Activated CD8-positive, alpha-beta memory T cell treated with anti-CD3 and anti-CD28 coated beads, Interleukin-2, amount 50 U/mL, for 24 hours (primary cell): ENCODE results near the gene CLMN.

Source experiments
- DNase-seq: peaks from one replicate; pipeline ENCODE4 v3.0.0-alpha.2; 2020; ENCODE audit errors: extremely low read depth

The CLMN gene

DNA sequence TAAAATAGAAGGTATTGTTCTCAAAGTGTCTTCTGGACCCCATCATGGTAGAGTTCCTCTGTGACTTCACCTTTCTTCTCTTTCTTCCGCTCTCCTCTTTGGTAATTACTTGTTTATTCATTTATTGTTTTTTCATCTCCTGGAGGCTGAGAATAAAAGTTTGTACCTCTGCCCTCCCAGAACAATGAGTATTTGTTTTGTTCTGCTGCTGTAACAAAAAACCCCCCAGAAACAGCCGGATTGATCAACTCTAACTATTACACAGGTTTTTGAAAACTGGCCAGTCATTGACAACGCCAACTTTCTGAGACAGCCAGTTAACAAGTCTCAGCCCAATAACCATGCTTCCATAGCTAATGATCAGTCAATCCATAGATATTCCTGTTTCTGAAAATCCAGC lies 154.2 kb downstream of the CLMN start:
- no peak for DNase-seq

DNA sequence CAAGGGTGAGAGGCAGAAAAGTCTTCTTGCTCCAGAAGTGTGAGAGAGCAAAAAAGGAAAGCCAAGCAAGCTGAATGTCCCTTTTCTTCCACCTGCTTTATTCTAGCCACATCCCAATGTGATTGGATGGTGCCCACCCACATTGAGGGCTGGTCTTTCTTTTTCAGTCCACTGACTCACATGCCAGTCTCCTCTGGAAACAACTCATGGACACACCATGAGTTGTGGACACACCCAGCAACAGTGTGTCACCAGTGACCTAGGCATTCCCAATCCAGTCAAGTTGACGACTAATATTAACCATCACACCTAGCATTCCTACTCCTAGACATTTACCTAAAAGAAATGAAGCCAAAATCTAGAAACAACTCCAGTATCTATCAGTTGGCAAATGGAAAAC lies 155.2 kb downstream of the CLMN start:
- no peak for DNase-seq

DNA sequence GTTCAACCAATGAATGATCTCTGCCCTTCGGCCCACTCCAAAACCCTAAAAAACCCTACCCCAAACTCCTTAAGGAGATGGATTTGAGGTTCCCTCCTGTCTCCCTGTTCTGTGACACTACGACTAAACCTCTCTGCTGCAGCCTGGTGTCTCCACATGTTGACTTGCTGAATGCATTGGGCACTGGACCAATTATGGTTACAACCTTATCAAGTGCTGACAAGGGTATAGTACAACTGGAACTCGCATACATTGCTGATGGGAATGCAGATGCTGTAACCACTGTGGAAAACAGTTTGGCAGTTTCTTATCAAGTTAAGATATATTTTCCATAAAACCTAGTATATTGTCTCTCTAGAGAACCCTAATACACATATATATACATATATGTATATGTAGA lies 156.0 kb downstream of the CLMN start:
- DNase-seq, result no peak

DNA sequence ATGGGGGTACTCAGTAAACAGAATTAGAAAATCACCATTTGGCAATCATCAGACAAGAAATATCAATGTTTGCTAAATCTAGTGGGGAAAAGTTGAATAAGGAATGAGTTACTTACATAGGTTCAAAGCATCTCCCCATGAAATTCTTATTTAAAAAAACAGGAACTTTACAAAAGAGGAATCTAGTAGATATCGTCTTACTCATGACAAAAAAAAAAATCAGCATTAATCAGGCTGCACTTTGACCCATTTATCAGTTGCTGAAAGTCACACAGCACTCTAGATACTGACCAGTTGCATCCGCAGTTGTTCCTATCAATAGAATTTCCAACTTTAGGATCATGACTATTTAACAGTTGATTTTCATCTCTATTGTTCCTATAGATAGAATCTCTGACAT lies 156.6 kb downstream of the CLMN start:
- no peak for DNase-seq

DNA sequence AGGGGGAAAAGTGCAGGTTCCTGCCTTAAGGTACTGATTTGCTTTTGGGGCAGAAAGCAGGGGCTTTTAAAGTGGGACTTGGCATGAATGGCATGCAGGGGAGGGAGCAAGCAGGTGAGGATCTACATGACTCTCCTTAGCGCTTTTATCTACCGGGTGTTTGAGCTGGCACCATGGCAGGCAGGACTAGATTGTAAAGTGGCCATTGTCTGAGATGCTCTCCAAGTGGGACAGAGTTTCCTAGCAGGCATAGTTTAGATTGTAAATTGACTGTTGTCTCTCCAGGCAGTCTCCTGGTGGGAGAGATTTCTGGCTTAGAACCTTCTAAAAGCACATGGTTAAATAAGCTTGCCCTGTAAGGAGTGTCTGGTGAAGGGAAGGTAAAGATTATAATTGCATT lies 157.1 kb downstream of the CLMN start:
- no peak for DNase-seq

DNA sequence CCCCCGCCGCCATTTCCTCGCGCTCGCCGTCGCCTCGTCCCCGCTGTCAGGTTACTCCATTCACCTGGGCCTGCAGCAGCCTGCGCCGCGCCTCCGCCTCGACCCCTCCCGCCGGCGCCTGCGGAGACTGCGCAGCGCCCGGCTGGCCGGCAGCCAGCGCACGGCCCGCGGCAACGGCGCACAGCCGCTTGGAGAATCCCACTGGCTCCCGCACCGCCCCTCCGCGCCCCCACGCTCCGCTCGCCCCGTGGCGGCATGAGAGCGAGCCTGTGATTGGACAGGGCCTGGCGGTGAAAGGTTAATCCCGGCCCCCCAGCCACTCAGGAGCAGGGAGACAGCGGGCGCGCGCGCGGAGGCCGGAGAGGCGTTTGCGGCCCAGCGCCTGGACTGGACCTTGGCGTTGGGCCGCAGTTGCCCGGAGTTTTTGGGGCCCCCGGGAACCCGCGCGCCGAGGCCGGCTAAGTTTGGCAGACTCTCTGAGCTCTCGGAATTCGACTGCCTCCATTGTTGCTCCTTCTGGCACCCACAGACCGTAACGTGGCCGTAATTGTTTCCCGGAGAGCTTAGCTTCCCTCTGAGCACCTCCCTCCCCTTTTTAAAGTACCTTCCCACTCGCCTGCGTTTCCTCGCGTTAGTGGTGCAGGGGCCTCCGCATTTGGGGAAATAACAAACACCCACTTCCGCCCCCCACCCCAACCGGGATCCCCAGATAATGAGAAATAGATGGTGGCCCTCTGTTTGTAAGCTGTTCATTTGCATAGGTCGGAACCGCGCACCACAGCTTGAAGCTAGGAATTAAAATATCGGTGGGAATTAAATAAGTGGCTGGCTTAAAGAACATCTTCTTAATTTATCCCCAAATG lies 162.2 kb downstream of the CLMN start, which contains the start of gene DICER1:
TSS of gene DICER1 (minus strand) at position 203 of the 863 bp plus-strand sequence. CDS start 24,071 bp downstream, outside the sequence.
- DNase-seq, result peak; percentile 88

DNA sequence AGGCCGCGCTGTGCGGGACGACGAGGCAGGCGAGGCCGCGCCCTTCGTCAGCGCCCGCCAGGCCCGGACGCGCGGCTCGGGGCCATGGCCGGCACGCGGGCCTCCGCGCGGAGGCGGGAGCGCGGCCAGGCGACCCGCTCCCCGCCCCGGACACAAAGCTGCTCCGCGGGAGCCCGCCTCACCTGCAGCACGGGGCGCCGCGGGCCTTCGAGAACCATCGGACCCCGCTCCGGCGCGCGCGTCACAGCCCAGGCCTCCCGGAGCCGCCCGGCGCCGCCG lies 162.7 kb downstream of the CLMN start:
- no peak for DNase-seq

DNA sequence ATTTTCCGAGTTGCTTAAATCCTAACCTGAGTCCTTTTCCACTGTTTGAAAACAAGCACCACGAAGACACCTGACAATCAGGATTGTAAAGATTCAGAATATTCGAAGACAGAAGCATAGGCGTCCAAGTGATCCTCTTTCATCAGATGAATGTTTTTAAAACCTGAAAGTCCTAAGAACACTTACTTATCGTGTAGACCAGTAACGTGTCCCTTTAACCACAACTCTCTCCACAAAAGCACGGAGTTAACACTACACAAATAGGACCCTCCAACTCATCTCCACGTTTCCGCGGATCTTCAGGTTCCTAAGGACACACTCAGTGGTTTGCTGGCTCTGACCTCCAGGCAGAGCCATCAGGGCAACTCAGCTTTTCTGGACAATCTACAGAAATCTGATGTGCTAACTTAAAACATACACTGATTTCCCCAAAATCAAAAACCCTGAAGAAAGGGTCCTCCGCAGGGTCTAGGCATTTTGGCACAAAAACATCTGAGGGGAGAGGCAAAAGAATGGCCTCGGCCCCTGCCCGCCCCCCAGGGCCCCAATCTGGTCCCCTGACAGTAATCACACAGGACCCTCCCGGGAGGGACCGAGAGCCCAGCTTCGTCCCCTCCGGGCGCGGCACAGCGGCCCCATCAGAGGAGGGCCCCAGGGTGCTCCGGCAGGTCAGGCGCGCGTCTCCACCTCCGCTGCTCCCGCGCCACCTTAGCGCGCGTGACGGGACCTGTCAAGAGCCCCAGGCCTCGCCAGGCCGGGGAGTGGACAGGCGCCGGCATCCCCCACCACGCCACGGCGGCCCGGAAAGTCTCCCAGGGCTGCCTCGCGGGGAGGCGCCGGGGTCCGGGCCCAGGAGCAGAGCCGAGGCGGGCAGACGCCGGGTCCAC lies 163.3 kb downstream of the CLMN start:
- DNase-seq, result no peak

DNA sequence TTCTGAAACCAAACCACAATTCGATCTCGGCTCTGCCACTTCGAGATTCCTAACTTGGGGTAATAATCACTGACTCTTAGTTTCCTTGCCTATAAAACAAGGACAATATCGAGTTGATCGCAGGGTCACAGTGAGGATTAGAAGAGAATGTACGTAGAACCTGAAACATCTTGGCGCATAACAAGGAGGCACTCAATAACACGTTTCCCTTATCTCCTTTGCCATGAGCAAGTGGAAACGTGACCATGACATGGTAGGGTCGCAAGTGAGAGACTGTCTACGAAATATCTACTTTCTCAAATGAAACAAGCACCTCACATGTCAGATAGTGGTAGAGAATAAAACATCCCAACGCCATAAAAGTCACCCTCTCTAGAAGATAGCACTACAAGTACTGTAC lies 164.7 kb downstream of the CLMN start:
- DNase-seq, result no peak

DNA sequence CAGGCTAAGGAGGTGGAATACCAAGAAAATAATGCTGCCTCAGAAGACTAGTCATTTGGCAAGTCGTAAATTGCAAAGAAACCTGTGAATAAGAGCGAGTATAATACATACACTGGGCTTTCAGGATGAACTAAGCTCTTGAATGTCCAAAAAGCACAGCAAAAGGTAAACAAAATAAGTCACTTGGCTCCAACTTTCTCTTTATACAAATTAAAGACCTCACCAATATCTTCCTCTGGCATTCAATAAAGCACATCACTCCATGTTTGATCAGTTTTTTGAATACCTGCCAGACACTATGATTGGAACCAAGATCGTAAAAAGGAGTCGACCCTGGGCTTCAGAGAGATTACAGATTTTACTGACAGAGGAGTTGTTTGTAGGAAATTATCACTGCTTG lies 165.8 kb downstream of the CLMN start:
- DNase-seq, result no peak

DNA sequence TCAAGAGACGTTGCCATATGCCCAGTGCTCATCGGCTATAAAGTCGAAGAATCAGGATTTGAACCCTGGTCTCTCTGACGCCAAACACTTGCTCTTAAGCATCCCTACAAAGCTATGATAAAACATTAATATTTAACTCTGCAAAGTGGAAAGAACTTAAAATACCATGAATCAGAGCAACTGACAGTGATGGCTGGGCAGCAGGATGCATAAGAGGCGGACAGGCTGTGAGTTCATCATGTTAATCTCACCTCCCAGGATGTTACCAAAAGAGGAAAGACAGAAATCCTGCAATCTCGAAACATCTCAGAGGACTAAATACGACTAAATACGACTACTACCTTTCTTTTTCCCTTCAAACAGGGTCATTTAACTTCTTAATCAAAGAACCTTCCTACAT lies 168.1 kb downstream of the CLMN start:
- DNase-seq, result no peak

DNA sequence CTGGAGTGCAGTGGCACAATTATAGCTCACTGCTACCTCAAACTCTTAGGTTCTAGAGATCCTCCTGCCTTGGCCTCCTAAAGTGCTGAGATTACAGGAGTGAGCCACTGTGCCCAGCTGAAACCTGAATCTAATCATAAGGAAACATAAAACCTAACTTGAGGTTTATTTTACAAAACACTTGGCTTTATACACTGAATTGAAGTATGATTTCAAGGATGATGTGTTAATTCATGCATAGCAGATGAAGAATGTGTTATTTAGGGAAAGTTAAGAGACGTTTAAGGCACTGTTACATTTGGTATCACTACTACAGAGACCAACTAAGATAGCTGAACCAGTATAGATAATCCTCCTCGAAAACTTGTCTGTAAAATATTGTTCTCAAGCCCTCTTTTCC lies 168.8 kb downstream of the CLMN start:
- DNase-seq, result no peak

DNA sequence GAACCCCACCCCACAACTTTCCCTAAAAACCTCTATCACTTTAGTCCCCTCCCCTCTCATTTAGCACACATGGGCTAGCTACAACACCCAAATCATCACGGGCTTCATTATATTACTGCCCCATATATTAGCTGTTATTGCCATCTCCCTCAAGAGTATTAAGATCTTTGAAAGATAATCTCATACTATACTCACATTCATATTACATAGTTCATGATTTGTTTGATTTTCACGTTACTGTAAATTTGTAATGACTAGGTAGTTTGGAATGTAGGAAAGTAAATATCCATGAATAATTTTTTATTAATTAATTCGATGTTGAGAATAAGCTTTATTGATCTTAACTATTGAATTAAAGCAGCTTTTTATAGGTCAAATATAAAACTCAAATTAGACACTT lies 170.3 kb downstream of the CLMN start:
- DNase-seq, result no peak

DNA sequence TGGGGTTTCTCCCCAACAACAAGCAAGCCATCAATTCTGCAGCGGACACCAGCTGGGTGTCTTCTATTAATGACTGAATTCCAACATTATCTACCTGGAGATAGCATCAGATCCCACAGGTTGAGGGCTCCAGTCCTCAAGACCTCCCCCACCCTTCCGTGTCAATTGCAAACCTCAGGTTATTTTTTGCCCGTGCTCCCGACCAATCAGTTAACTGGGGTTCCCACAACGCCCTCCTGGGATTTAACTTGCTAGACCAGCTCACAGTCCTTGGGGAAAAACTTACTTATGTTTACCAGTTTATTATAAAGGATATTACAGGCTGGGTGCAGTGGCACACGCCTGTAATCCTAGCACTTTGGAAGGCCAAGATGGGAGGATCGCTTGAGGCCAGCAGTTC lies 172.1 kb downstream of the CLMN start:
- DNase-seq, result no peak

DNA sequence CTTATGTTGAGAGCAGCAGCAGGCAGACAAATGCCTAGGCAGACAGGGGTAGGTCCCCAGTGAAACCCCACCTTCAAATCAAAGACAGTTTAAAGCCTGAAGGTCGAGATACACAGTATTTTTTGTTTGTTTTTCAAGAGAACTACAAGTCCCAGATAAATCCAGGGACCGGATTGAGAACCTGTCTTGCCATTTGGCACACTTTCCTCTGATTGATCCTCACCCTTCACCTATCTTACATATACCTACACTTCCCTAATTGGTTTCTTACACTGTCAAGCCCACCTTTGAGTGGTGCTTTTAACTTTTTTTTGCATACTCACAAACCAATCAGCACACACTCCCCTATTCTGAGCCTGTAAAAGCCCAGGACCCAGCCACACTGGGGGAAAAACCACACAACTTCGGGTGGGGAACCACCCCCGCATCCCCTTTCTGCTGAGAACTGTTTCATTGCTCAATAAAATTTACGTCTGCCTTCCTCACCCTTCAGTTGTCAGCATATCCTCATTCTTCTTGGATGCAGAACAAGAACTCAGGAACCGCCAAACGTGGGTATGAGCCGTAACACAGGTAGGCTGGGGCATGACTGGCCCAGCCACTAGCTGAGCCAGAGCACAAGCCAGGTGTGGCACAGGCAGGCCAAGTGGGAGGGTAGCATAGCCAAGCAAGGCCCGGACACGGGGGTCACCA lies 173.5 kb downstream of the CLMN start:
- no peak for DNase-seq

DNA sequence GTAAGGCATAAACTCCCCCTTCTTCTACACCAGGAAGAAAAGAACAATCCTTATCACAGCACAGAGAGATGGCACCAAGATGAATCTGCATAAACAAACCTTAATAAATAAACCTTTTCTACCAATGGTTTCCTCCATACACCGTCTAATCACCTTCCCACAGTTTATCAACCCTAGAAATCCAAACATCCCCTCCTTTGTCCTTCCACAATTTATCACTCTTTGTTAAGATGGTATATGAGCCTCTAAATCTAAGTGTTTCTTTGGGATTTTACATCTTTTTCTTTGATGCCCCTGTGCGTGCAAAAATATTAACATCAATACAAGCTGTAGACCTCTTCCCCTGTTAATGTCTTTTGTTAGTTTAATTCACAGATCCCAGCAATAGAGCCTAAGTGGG lies 174.9 kb downstream of the CLMN start:
- no peak for DNase-seq

DNA sequence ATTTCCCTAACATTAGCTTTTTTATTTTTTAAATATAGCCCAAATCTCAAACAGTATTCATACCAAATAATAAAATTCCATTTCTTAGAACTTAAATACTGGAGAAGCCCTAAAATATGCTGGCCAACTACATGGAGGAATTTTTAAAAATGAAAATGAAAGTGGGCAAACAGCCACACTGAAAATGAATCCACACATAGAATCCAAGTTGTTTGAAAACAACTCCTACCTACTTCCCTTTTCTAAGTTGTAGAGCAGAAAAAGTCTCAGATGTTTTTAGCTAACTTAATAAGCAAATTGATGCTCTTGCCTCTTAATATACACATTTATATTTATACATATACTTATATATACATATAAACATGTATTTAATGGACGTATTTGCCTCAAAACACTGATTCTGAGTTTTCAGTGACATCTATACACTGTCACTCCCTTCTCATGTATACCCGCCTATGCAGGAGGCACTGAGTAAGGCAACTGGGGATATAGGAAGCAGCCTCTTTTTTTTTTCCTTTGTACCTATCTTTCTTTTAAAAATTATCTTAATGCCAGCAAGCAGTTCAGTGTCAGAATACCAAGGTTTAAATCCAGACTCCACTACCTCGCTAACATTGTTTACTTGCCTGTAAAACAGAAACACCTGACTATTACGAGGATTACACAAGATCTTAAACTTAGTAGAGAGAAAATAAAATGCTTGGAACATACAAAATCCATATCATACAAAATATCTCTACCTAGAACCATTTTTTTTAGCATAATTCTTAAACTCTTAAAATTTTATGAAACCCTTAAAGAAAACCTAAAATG lies 175.7 kb downstream of the CLMN start:
- DNase-seq, result no peak

DNA sequence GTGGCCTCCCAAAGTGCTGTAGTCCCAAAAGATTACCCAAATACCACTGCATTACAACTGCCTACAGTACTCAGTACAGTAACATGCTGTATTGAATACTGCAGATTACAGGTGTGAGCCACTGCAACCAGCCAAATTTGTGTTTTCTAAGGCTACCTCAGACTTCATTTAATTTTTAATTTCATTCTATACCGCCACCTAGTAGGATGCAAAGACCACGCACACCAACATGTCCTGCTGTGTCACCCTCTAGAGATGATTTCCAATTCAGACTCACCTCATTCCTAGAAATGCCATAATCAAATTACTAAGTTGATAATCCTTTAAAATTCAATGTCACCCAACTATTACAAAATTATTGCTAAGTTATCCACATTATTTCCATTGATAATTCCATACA lies 177.5 kb downstream of the CLMN start:
- no peak for DNase-seq

DNA sequence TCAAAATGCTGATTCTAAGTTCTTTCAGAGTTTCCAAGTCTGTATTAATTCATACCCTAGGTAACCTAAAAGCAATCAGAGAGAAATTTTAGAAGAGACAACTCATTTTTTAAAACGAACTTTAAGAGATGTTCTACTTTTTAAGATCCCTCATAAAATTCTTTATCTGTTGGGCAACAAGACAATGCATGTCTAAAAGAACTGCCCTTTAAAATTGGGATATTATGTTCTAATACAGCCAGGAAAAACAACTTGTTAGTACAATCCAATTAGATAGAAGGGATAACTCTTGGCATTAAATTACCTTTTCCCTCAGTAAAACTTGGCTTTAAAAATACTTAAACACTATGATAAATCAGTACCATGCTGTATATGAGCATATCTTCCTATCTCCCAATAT lies 178.0 kb downstream of the CLMN start:
- DNase-seq, result no peak

DNA sequence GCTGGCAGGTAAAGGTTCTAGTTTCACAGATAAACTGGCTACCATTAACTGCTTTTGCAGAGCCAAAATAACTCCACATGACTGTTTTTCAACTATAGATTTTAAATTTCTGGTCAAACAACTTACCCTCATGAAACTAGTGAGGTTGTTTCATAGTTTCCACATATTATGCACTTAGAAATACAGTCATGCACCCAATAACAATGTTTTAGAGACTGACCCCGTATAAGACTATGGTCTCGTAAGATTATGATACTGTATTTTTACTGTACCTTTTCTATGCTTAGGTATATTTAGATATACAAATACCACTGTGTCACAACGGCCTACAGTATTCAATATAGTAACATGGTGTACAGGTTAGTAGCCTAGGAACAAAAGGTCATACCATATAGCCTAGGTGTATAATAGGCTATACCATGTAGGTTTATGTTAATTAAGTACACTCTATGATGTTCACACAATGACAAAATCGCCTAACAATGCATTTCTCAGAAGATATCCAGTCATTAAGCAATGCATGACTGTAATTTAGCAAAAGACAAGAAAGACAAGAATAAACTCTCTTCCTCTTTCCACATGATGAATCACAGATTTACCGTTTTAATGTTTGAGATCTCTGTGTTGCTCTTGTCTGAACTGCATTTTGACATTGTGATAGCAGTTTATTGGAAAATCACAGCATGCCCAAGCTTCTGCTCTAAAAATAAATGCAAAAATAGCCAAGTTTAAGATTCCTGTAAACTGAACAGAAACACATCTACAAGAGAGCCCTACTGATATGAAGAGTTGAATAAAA lies 179.4 kb downstream of the CLMN start:
- DNase-seq, result no peak

DNA sequence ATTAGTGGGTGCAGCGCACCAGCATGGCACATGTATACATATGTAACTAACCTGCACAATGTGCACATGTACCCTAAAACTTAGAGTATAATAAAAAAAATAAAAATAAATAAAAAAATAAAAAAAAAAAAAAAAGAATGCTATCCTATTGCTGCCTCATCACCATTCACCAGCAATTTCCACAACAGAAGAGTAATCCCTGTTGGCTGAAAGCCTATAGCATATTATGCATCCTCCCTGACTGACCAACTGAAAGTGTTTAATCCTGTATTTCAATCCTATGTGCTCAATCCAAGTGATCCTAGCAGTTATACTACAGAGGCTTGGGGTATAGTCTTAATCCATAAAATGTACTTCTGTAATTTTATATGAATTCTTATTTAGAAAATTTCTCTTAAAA lies 180.8 kb downstream of the CLMN start:
- DNase-seq, result no peak
